ENCODE results near the gene TNFRSF9.

DNA sequence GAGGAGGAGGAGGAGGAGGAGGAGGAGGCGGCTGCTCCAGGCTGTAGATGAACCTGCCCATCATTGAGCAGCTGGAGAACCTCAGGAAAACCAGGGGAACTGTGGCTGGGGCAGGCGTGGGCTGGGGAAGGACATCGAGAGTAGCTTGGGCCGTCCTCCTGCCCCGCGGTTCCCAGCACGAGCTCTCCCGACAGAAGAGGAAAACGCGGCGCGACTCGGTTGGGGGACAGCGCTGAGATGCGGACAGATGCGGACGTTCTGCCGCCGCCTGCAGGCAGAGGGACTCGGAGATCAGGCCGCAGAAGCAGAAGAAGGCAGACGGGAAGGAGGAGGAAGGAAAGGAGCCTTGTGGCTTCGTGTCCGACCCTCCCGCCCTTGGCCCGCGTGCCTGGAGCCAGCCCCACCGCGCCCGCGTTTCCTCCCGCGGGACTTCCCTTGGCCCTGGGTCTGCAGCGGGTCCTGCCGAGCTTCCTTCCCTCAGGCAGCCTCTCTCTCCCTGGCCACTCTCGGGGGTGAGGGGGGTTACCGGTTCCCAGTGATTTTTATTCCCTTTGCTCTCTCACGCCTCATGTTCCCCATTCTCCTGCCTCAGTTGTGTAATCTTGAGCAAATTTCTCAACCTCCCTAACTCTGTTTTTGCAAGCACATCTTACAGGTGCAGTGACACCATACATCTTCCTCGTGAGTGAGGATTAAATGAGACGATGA lies 1.7 kb upstream of the TNFRSF9 start:
- TF ChIP-seq CTCF (IDR thresholded peaks at IDR 0.05) (peak in 3 of 6 experiments; percentile 12 to 39 (median 30)), POLR2A (IDR thresholded peaks at IDR 0.05) (no peak)
